ENCODE measurements around the gene SEMG2.

The SEMG2 gene

GRCh38 chr20:45230631-45231030 lies 9.5 kb downstream of the SEMG2 start:
- TF ChIP-seq CTCF (IDR thresholded peaks at IDR 0.05; ENCODE audit: low read depth, low read length), result no peak
- DNase-seq (ENCODE audit: extremely low read depth, low read depth), result no peak

- DNase-seq (ENCODE audit: extremely low read depth, low read depth), result no peak
- peak; percentile 35 for TF ChIP-seq CTCF (IDR thresholded peaks at IDR 0.05; ENCODE audit: low read depth, low read length)
These were observed 14.8 kb downstream of the SEMG2 start for GRCh38 chr20:45235995-45236394.

- no peak for TF ChIP-seq CTCF (IDR thresholded peaks at IDR 0.05; ENCODE audit: low read depth, low read length)
- DNase-seq (ENCODE audit: extremely low read depth, low read depth), result no peak
These were observed 17.0 kb downstream of the SEMG2 start for GRCh38 chr20:45238139-45238538.

- no peak for DNase-seq (ENCODE audit: extremely low read depth, low read depth)
- no peak for TF ChIP-seq CTCF (IDR thresholded peaks at IDR 0.05; ENCODE audit: low read depth, low read length)
These were observed 24.9 kb downstream of the SEMG2 start for GRCh38 chr20:45246109-45246508.

GRCh38 chr20:45247865-45248264 lies 26.7 kb downstream of the SEMG2 start:
- DNase-seq (ENCODE audit: extremely low read depth, low read depth), result no peak
- no peak for TF ChIP-seq CTCF (IDR thresholded peaks at IDR 0.05; ENCODE audit: low read depth, low read length)

GRCh38 chr20:45248609-45249008 lies 27.4 kb downstream of the SEMG2 start:
- no peak for TF ChIP-seq CTCF (IDR thresholded peaks at IDR 0.05; ENCODE audit: low read depth, low read length)
- no peak for DNase-seq (ENCODE audit: extremely low read depth, low read depth)

GRCh38 chr20:45251884-45252560 lies 30.8 kb downstream of the SEMG2 start:
- DNase-seq (ENCODE audit: extremely low read depth, low read depth), result no peak
- no peak for TF ChIP-seq CTCF (IDR thresholded peaks at IDR 0.05; ENCODE audit: low read depth, low read length)

Measured in AG09319 (cell line).